HEK293T (cell line): ENCODE data around the gene ISL2.
A peak's percentile ranks its signal among the peaks of the same experiment; 100 is the strongest.
"Not testable (repeated sequence)": the region's sequence is repeated elsewhere in the genome, so short reads cannot be mapped to it uniquely, and the experiment has no call there.

Experiments
- CTCF ChIA-PET: fragments of 350-600 bp; formaldehyde crosslinking; extraction: SDS; loops from one replicate; lab custom pipeline; 2021; ENCODE audit warnings: antibody characterized with exemption, inconsistent platforms; lab: Yijun Ruan, JAX
- POLR2A ChIA-PET: fragments of 350-600 bp; formaldehyde crosslinking; extraction: SDS; loops from one replicate; lab custom pipeline; 2020; ENCODE audit warnings: antibody characterized with exemption, inconsistent platforms; lab: Yijun Ruan, JAX
- DNase-seq: peaks from one replicate; pipeline ENCODE4 v3.0.0; 2012; ENCODE audit warnings: mixed read lengths; ENCODE audit errors: extremely low spot score
- BHLHE40 ChIP-seq: fragments of 450-650 bp; IDR thresholded peaks from 2 replicates; pipeline ENCODE4 v1.6.1; 2016; ENCODE audit warnings: mild to moderate bottlenecking, moderate library complexity, borderline replicate concordance
- CTBP1 ChIP-seq: fragments of 450-650 bp; IDR thresholded peaks from 2 replicates; pipeline ENCODE4 v1.6.1; 2016; ENCODE audit warnings: borderline replicate concordance
- ELF4 ChIP-seq: fragments of 450-650 bp; IDR thresholded peaks from 2 replicates; pipeline ENCODE4 v1.6.1; 2017; ENCODE audit warnings: antibody characterized with exemption
- FOXA1 ChIP-seq: fragments of 450-650 bp; IDR thresholded peaks from 2 replicates; pipeline ENCODE4 v1.6.1; 2016; ENCODE audit warnings: mild to moderate bottlenecking
- FOXM1 ChIP-seq: fragments of 450-650 bp; IDR thresholded peaks from 2 replicates; pipeline ENCODE4 v1.6.1; 2017; ENCODE audit warnings: mild to moderate bottlenecking, borderline replicate concordance
- L3MBTL2 ChIP-seq: fragments of 450-650 bp; conservative IDR thresholded peaks from 2 replicates; pipeline ENCODE4 v1.6.1; 2016; ENCODE audit warnings: mild to moderate bottlenecking
- LEF1 ChIP-seq: fragments of 450-650 bp; IDR thresholded peaks from 2 replicates; pipeline ENCODE4 v1.6.1; 2017; ENCODE audit warnings: mild to moderate bottlenecking, borderline replicate concordance
- NFRKB ChIP-seq: fragments of 450-650 bp; IDR thresholded peaks from 2 replicates; pipeline ENCODE4 v1.6.1; 2016; ENCODE audit warnings: mild to moderate bottlenecking, moderate library complexity
- PKNOX1 ChIP-seq: fragments of 450-650 bp; IDR thresholded peaks from 2 replicates; pipeline ENCODE4 v1.6.1; 2016
- SP1 ChIP-seq: fragments of 450-650 bp; IDR thresholded peaks from 2 replicates; pipeline ENCODE4 v1.6.1; 2017
- SUZ12 ChIP-seq: fragments of 450-650 bp; IDR thresholded peaks from 2 replicates; pipeline ENCODE4 v1.6.1; 2016; ENCODE audit warnings: mild to moderate bottlenecking
- TARDBP ChIP-seq: fragments of 450-650 bp; IDR thresholded peaks from 2 replicates; pipeline ENCODE4 v1.6.1; 2016
- ZNF384 ChIP-seq: fragments of 450-650 bp; IDR thresholded peaks from 2 replicates; pipeline ENCODE4 v1.6.1; 2016

The ISL2 gene

GRCh38 chr15:76299786-76300185 lies 36.8 kb upstream of the ISL2 start:
- DNase-seq = no peak
- TF ChIP-seq FOXM1 (no peak), TARDBP (no peak), BHLHE40 (no peak)
- POLR2A ChIA-PET = interaction anchor here (1.8 kb wide), 1 partner anchor 37 kb away, joined by 6 read pairs; the partner anchor contains the start of gene ISL2
- CTCF ChIA-PET = no interaction called here

- TF ChIP-seq LEF1 (no peak), CTBP1 (no peak), L3MBTL2 (no peak), FOXM1 (no peak)
- CTCF ChIA-PET = no interaction called here
- DNase-seq = no peak
- POLR2A ChIA-PET = no interaction called here
These were observed 32.7 kb upstream of the ISL2 start for GRCh38 chr15:76303909-76304308.

- ChIA-PET POLR2A (interaction anchor here (0.6 to 2.0 kb wide), 5 partner anchors 13 to 857 kb away, joined by 3 to 14 read pairs (median 7); no protein-coding TSS in a partner anchor), CTCF (interaction anchor here (0.7 to 1.9 kb wide), 3 partner anchors 15 to 297 kb away, joined by 3 to 12 read pairs (median 6); partner anchors contain the start of gene NRG4)
- TF ChIP-seq BHLHE40 (no peak), ZNF384 (peak; percentile 72; the same call in 1 of the 2 replicates)
- DNase-seq = no peak
These were observed 26.8 kb upstream of the ISL2 start for GRCh38 chr15:76309601-76310330.

- peak; percentile 34 for DNase-seq
- CTCF ChIA-PET = interaction anchor here (1.9 kb wide), 1 partner anchor 18 kb away, joined by 6 read pairs; no protein-coding TSS in a partner anchor
- POLR2A ChIA-PET = interaction anchor here (0.6 to 2.0 kb wide), 6 partner anchors 12 to 857 kb away, joined by 3 to 20 read pairs (median 8); partner anchors contain the start of gene ISL2
- no peak for TF ChIP-seq FOXA1
- TF ChIP-seq NFRKB = no peak
- no peak for TF ChIP-seq PKNOX1
- TF ChIP-seq CTBP1 = no peak
These were observed 26.0 kb upstream of the ISL2 start for GRCh38 chr15:76310475-76311099.

- POLR2A ChIA-PET = interaction anchor here (0.5 to 2.0 kb wide), 11 partner anchors 10 to 126 kb away, joined by 3 to 20 read pairs (median 4); partner anchors contain the start of gene ISL2
- CTCF ChIA-PET = interaction anchor here (1.9 kb wide), 1 partner anchor 18 kb away, joined by 6 read pairs; no protein-coding TSS in a partner anchor
- peak; percentile 100 for DNase-seq
- TF ChIP-seq SP1 = no peak; the same call in 1 of the 2 replicates
- no peak for TF ChIP-seq NFRKB
- no peak for TF ChIP-seq FOXA1
- TF ChIP-seq L3MBTL2 = peak; percentile 94
- no peak for TF ChIP-seq PKNOX1
- peak; percentile 96 for TF ChIP-seq ZNF384
- no peak for TF ChIP-seq FOXM1
- TF ChIP-seq ELF4 = peak; percentile 74
- TF ChIP-seq CTBP1 = no peak
- no peak for TF ChIP-seq BHLHE40
- no peak for TF ChIP-seq SUZ12
These were observed 25.2 kb upstream of the ISL2 start, which contains the start of gene ETFA for GRCh38 chr15:76311100-76311953. TSS of gene ETFA (minus strand) at chr15:76311469. CDS start at chr15:76311388, 81 bp downstream.

GRCh38 chr15:76312540-76313174 lies 23.9 kb upstream of the ISL2 start:
- ChIA-PET CTCF (interaction anchor here (0.9 to 2.3 kb wide), 3 partner anchors 12 to 18 kb away, joined by 3 to 9 read pairs (median 4); no protein-coding TSS in a partner anchor), POLR2A (interaction anchor here (0.8 to 1.7 kb wide), 3 partner anchors 10 to 24 kb away, joined by 3 to 20 read pairs (median 13); partner anchors contain the start of gene ISL2)
- TF ChIP-seq L3MBTL2 (no peak), BHLHE40 (no peak), CTBP1 (no peak), SUZ12 (no peak), SP1 (no peak), ZNF384 (no peak), ELF4 (no peak)
- no peak for DNase-seq

- ChIA-PET CTCF (interaction anchor here (0.6 to 2.3 kb wide), 4 partner anchors 11 to 256 kb away, joined by 3 to 9 read pairs (median 4); no protein-coding TSS in a partner anchor), POLR2A (interaction anchor here (0.8 to 1.3 kb wide), 2 partner anchors 10 to 23 kb away, joined by 3 to 13 read pairs; partner anchors contain the start of gene ISL2)
- DNase-seq = not testable (repeated sequence)
These were observed 23.4 kb upstream of the ISL2 start for GRCh38 chr15:76313175-76313567.
